GM18517 (cell line): Measurements from ENCODE around the gene PEPD.

ENCODE experiments used
- ATAC-seq: cut with Tn5 transposase; IDR thresholded peaks from one replicate; pipeline ENCODE4 v1.9.1; 2021; ENCODE audit warnings: mild to moderate bottlenecking, moderate library complexity; ENCODE audit not compliant: unreplicated experiment

PEPD gene

DNA sequence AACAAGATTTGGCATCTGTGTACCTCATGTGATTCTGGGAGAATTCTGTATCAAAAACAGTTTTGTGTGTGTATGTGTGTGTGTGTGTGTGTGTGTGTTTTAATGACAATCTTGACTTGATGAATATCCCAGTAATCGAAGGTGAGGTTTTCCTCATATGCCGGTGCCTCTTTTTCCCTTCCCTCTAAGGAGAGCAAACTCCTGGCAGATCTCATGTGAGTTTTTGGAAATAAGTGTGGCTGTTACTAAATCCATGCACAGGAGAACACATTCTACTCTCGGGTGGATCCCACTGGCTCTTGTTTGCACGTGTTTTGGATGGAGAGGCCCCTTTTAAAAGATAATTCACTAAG, 177.0 kb downstream of the PEPD start:
- no peak for ATAC-seq

DNA sequence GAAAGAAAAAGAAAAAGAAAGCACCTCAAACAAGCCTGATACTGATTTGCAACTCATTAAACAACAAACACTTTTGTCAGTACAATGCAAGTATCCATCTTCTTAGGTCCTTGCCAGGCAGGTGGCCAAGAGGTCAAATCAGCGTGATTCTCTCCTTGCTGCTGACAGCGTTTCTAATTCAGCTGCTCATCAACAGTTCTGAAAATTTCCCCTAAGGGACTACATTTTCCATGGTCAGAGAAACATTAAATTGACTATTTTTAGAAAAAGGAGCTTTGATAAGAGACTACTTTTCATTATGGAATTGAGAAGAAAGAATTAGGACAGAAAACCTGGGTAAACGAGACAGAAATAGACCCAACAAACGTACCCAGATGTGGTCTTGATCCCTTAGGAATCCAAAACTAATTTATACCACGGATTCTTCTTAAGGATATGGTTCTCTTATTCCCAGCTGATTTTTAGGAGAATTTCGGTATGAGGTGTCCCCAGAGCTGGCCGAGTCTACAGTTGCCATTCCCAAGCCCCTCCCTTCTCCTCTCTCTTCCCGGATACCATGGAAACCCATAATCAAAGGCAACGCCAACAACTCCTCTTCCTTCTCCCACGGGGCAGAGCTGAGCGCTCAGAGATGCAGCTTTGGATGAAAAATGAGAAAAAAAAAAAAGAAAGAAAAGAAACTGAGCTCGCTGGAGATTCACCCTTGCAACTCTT, 177.6 kb downstream of the PEPD start:
- no peak for ATAC-seq

DNA sequence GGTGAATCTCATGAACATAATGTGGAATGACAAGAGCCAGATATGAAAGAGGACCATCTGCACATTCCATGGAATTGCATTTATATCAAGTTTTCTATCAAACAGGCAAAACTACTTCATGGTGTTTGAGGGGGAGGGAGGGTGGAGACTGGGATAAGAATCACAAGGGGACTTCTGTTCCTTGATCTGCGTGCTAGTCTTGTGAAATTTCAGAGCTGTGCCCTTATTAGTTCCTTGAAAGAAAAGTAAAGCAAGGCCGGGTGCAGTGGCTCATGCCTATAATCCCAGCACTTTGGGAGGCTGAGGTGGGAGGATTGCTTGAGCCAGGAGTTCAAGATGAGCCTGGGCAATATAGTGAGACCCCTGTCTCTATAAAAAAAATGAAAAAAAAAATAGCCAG, 178.3 kb downstream of the PEPD start:
- no peak for ATAC-seq

DNA sequence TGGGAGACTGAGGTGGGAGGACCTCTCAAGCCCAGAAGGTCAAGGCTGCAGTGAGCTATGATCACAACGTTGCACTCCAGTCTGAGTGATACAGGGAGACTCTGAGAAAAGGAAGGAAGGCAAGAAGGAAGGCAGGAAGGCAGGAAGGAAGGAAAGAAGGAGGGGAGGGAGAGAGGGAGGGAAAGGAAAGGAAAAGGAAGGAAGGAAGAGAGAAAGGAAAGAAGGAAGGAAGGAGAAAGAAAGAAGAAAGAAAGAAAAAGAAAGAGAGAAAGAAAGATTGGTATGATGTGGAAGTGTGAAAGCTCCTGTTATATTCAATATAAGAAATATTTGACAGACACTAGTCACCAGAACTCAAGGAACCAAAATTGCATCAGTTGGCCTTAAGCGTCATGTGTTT, 180.6 kb downstream of the PEPD start:
- ATAC-seq: no peak

DNA sequence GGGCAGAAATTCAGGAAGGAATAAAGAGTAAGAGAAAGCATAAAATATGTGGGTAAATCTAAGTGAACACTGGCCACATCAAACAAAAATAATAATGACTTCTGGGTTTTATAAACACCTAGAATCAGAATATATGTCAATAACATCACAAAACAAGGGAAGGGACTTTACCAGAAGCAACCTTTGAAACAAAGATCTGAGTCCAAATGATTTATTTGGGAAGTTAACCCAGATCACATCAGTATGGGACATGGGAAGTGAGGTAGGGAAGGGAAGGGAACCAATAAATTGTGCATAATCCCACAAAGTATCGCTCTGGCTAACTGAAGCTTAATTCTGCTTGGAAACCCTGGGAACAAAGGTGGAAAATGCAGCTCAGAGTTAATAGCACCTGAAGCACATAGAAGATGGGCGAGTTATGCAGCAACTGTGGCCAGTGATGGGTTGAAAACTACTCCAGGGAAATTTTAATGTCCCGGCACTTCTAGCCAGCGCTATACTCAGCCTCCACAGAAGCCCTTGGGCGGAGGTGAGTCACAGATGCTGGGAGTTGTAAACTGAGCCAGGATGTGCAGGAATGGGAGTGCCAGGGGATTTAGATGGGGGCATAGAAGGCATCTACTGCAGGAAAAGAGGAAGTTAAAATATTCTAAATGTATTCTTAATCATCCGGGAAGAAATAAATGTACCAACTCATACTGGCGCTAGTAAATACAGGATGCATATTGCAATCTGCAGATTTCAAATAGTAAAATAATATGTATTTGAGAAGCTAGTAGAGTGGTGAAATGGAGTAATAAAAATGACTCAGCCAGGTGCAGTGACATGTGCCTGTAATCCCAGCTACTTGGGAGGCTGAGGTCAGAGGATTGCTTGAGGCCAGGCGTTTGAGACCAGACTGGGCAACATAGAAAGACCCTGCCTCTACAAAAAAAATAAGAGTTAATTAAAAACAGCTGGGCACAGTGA, 182.3 kb downstream of the PEPD start:
- no peak for ATAC-seq
